SK-N-SH (cell line): ENCODE measurements around the gene PKD2L1. TPM values are rescaled to one million over a fixed set of nuclear protein-coding genes. Genes with fewer than 3 reads are reported as not detected.
A peak's percentile ranks its signal among the peaks of the same experiment; 100 is the strongest.

Source experiments
- CTCF ChIA-PET: fragments of 300-600, 350-600 bp; formaldehyde crosslinking; extraction: SDS; loops from one replicate; lab custom pipeline; 2021; lab: Yijun Ruan, JAX
- POLR2A ChIA-PET: fragments of 350-600 bp; sonication (Branson Sonifier 250); formaldehyde crosslinking; extraction: SDS; loops from one replicate; lab custom pipeline; 2020; ENCODE audit warnings: antibody characterized with exemption, inconsistent platforms; lab: Yijun Ruan, JAX
- DNase-seq: peaks from one replicate; pipeline ENCODE4 v3.0.0; 2012
- H2AFZ ChIP-seq: fragments of 200-600 bp; sonication (generic); 2 replicates; pipeline ENCODE4 v1.8.1; 2016; ENCODE audit warnings: antibody characterized with exemption, mild to moderate bottlenecking, low read depth
- H3F3A ChIP-seq: fragments of 200-600 bp; sonication (generic); replicated peaks from 2 replicates; pipeline ENCODE3; 2016; ENCODE audit warnings: antibody characterized with exemption, mild to moderate bottlenecking; ENCODE audit not compliant: insufficient read depth
- H3K27ac ChIP-seq, 2 experiments: fragments of 200-500 bp in 1 of 2; fragments of 200-600 bp in 1 of 2; sonication (Bioruptor generic) in 1 of 2; sonication (generic), shearing (Covaris generic) in 1 of 2; 2 replicates each; pipeline versions ENCODE4 v1.5.1 to v1.6.1; 2014 to 2016; ENCODE audit warnings: low read depth in 2 of 2, inconsistent platforms in 1 of 2, low read length in 1 of 2, mild to moderate bottlenecking in 1 of 2, mixed read lengths in 1 of 2
- H3K27me3 ChIP-seq: fragments of 200-600 bp; sonication (generic), shearing (Covaris generic); 2 replicates; pipeline ENCODE4 v1.6.1; 2016; ENCODE audit warnings: mixed run types; ENCODE audit not compliant: insufficient read depth
- H3K36me3 ChIP-seq, 2 experiments: fragments of 200-500 bp in 1 of 2; fragments of 200-600 bp in 1 of 2; sonication (Bioruptor generic) in 1 of 2; sonication (generic) in 1 of 2; replicated peaks in 1 of 2; 2 replicates each; pipeline versions ENCODE3 to v1.5.1; 2014 to 2016; ENCODE audit warnings: low read length in 1 of 2, mild to moderate bottlenecking in 1 of 2; ENCODE audit not compliant: insufficient read depth in 2 of 2, control insufficient read depth in 1 of 2
- H3K4me1 ChIP-seq, 2 experiments: fragments of 200-500 bp in 1 of 2; fragments of 200-600 bp in 1 of 2; sonication (Bioruptor generic) in 1 of 2; sonication (generic), shearing (Covaris generic) in 1 of 2; 2 replicates each; pipeline versions ENCODE4 v1.5.1 to v1.6.1; 2014 to 2016; ENCODE audit warnings: low read depth in 1 of 2, low read length in 1 of 2, mixed run types in 1 of 2; ENCODE audit not compliant: insufficient read depth in 2 of 2, control insufficient read depth in 1 of 2
- H3K4me2 ChIP-seq: fragments of 200-600 bp; sonication (generic), shearing (Covaris generic); 2 replicates; pipeline ENCODE4 v1.6.1; 2017; ENCODE audit warnings: mixed run types
- H3K4me3 ChIP-seq, 2 experiments: fragments of 200-500 bp in 1 of 2; fragments of 200-600 bp in 1 of 2; sonication (Bioruptor generic) in 1 of 2; sonication (generic), shearing (Covaris generic) in 1 of 2; 2 replicates each; pipeline versions ENCODE4 v1.5.1 to v1.8.1; 2014 to 2016; ENCODE audit warnings: low read depth in 2 of 2, inconsistent platforms in 1 of 2, low read length in 1 of 2, mild to moderate bottlenecking in 1 of 2, mixed read lengths in 1 of 2, moderate library complexity in 1 of 2
- H3K79me2 ChIP-seq: fragments of 200-600 bp; sonication (generic); 2 replicates; pipeline ENCODE4 v1.8.1; 2017; ENCODE audit warnings: mild to moderate bottlenecking; ENCODE audit not compliant: insufficient read depth
- H3K9ac ChIP-seq: fragments of 200-600 bp; sonication (generic); 2 replicates; pipeline ENCODE4 v1.6.1; 2017; ENCODE audit warnings: mixed run types
- H3K9me2 ChIP-seq: fragments of 200-600 bp; sonication (generic); 2 replicates; pipeline ENCODE4 v1.6.1; 2017; ENCODE audit warnings: mixed run types
- H3K9me3 ChIP-seq: fragments of 200-600 bp; sonication (generic); 2 replicates; pipeline ENCODE4 v1.6.1; 2017; ENCODE audit warnings: mixed run types, mild to moderate bottlenecking, moderate library complexity
- H4K20me1 ChIP-seq: fragments of 200-600 bp; sonication (generic); 2 replicates; pipeline ENCODE4 v1.6.1; 2017; ENCODE audit warnings: mild to moderate bottlenecking, mixed run types; ENCODE audit not compliant: insufficient read depth
- CHD2 ChIP-seq: fragments of 150-350 bp; IDR thresholded peaks from 2 replicates; pipeline ENCODE4 v1.6.1; 2018; ENCODE audit warnings: low read length; ENCODE audit not compliant: partially characterized antibody
- CTCF ChIP-seq: fragments of 200-600 bp; sonication (generic); IDR thresholded peaks from 2 replicates; pipeline ENCODE4 v1.6.1; 2017; ENCODE audit warnings: antibody characterized with exemption, mild to moderate bottlenecking, moderate library complexity
- ELF1 ChIP-seq: IDR thresholded peaks from 2 replicates; pipeline ENCODE4 v1.4.0; 2012
- EP300 ChIP-seq, 2 experiments: IDR thresholded peaks; 2 replicates each; pipeline versions ENCODE4 v1.4.0 to v1.6.1; 2012; ENCODE audit warnings: borderline replicate concordance in 1 of 2, low read depth in 1 of 2, low read length in 1 of 2
- EZH2phosphoT487 ChIP-seq: fragments of 200-600 bp; sonication (generic); IDR thresholded peaks from 2 replicates; pipeline ENCODE4 v1.6.1; 2017; ENCODE audit warnings: low read depth, mixed run types, mild to moderate bottlenecking, antibody characterized with exemption, moderate library complexity, borderline replicate concordance
- FOSL2 ChIP-seq: IDR thresholded peaks from 2 replicates; pipeline ENCODE4 v1.4.0; 2012; ENCODE audit warnings: low read depth, mild to moderate bottlenecking, moderate library complexity, borderline replicate concordance
- FOXJ3 ChIP-seq: sonication (generic); formaldehyde crosslinking; IDR thresholded peaks from 2 replicates; pipeline ENCODE4 v1.5.1; 2020; ENCODE audit warnings: mild to moderate bottlenecking, missing genetic modification reagents
- FOXM1 ChIP-seq: IDR thresholded peaks from 2 replicates; pipeline ENCODE4 v1.4.0; 2012; ENCODE audit warnings: low read depth, mild to moderate bottlenecking
- GABPA ChIP-seq: IDR thresholded peaks from 2 replicates; pipeline ENCODE4 v1.4.0; 2012; ENCODE audit warnings: low read depth, mild to moderate bottlenecking
- GATA2 ChIP-seq: sonication (generic); formaldehyde crosslinking; IDR thresholded peaks from 2 replicates; pipeline ENCODE4 v1.5.0; 2020; ENCODE audit warnings: mild to moderate bottlenecking, missing genetic modification reagents
- JUND ChIP-seq: IDR thresholded peaks from 2 replicates; pipeline ENCODE4 v1.4.0; 2012
- MEF2A ChIP-seq: IDR thresholded peaks from 2 replicates; pipeline ENCODE4 v1.4.0; 2012; ENCODE audit warnings: low read depth, borderline replicate concordance
- NFIC ChIP-seq: IDR thresholded peaks from 2 replicates; pipeline ENCODE4 v1.4.0; 2012; ENCODE audit warnings: borderline replicate concordance
- NRF1 ChIP-seq: IDR thresholded peaks from 2 replicates; pipeline ENCODE4 v1.6.1; 2012; ENCODE audit warnings: low read depth, mild to moderate bottlenecking, low read length
- PBX3 ChIP-seq: IDR thresholded peaks from 2 replicates; pipeline ENCODE4; 2012
- POLR2AphosphoS5 ChIP-seq: IDR thresholded peaks from 2 replicates; pipeline ENCODE4 v1.6.1; 2012; ENCODE audit warnings: low read depth, low read length
- RAD21 ChIP-seq: IDR thresholded peaks from 2 replicates; pipeline ENCODE4 v1.6.1; 2012; ENCODE audit warnings: mild to moderate bottlenecking, low read length
- RCOR1 ChIP-seq: fragments of 150-350 bp; IDR thresholded peaks from 2 replicates; pipeline ENCODE4 v1.6.1; 2017; ENCODE audit warnings: antibody characterized with exemption, low read length
- RFX5 ChIP-seq: IDR thresholded peaks from 2 replicates; pipeline ENCODE4 v1.6.1; 2012; ENCODE audit warnings: mild to moderate bottlenecking, improper control_type of control experiment, low read length
- RXRA ChIP-seq: IDR thresholded peaks from 2 replicates; pipeline ENCODE4 v1.4.0; 2012; ENCODE audit warnings: low read depth, mild to moderate bottlenecking, borderline replicate concordance
- SIN3A ChIP-seq: IDR thresholded peaks from 2 replicates; pipeline ENCODE4 v1.6.1; 2012; ENCODE audit warnings: low read depth, mild to moderate bottlenecking, low read length, moderate library complexity, borderline replicate concordance
- SMC3 ChIP-seq: IDR thresholded peaks from 2 replicates; pipeline ENCODE4 v1.6.1; 2012; ENCODE audit warnings: low read depth, low read length, improper control_type of control experiment
- TAF1 ChIP-seq: IDR thresholded peaks from 2 replicates; pipeline ENCODE4 v1.6.1; 2012; ENCODE audit warnings: low read depth, mild to moderate bottlenecking, low read length, moderate library complexity, borderline replicate concordance
- USF2 ChIP-seq: fragments of 150-350 bp; IDR thresholded peaks from 2 replicates; pipeline ENCODE4 v1.6.1; 2017; ENCODE audit warnings: antibody characterized with exemption, low read length, low read depth, borderline replicate concordance
- YY1 ChIP-seq: IDR thresholded peaks from 2 replicates; pipeline ENCODE4 v1.4.0; 2012; ENCODE audit warnings: low read depth, mild to moderate bottlenecking
- ZBTB33 ChIP-seq: IDR thresholded peaks from 2 replicates; pipeline ENCODE4 v1.4.0; 2012; ENCODE audit warnings: low read depth, borderline replicate concordance
- WGBS: methylation state at CpG from one replicate; pipeline ENCODE4 v1.1.6; 2017; ENCODE audit warnings: low lambda C conversion rate; 5-methylcytosine and 5-hydroxymethylcytosine counted together
- polyA plus RNA-seq, 3 experiments: library from polyadenylated mRNA; depleted of rRNA; stranded (reverse); fragments of >200 nt; gene quantifications; 2 replicates each; pipeline ENCODE4 v1.2.3, GENCODE V29; 2012

PKD2L1 gene
- polyA plus RNA-seq, 1 of the 3 experiments (the other 2 are of a cell fraction) = not detected

- peaks cover 0 to 32% of the 10 kb centered on the region in 2 experiments for H3K36me3 ChIP-seq
- no peaks in the 10 kb centered on the region for H3K79me2 ChIP-seq
- POLR2A ChIA-PET = interaction anchor here (0.6 to 4.0 kb wide), 17 partner anchors 8 to 172 kb away, joined by 3 to 53 read pairs (median 6); partner anchors contain the start of gene BLOC1S2
- H3K4me3 ChIP-seq = peak within 1 kb of the TSS; percentile 90 to 95
- no peaks in the 10 kb centered on the region for H3K9me3 ChIP-seq
- no peaks in the 10 kb centered on the region for H3K9me2 ChIP-seq
- H3K9ac ChIP-seq = peak within 1 kb of the TSS; percentile 58; the same call in 1 of the 2 replicates
- no peaks in the 10 kb centered on the region for H4K20me1 ChIP-seq
- peaks cover 0 to 51% of the 10 kb centered on the region in 2 experiments; a peak in 1 of 4 replicates for H3K4me1 ChIP-seq
- H2AFZ ChIP-seq = peak within 1 kb of the TSS; percentile 89
- DNase-seq = peak; percentile 93
- H3K27ac ChIP-seq = peak within 1 kb of the TSS in 1 of 2 experiments; percentile 94; a peak in 2 of 4 replicates
- H3K27me3 ChIP-seq = no peaks in the 10 kb centered on the region
- H3K4me2 ChIP-seq = peak within 1 kb of the TSS; percentile 96
- CTCF ChIA-PET = interaction anchor here (0.9 to 24.3 kb wide), 11 partner anchors 9 to 179 kb away, joined by 3 to 432 read pairs (median 4); no protein-coding TSS in a partner anchor
- 2% methylated on average over 24 of the region's 73 CpGs for WGBS
- H3F3A ChIP-seq = peaks cover 4% of the 10 kb centered on the region
- no peak for TF ChIP-seq EZH2phosphoT487
- TF ChIP-seq EP300 (IDR thresholded peaks at IDR 0.05; ENCODE audit: borderline replicate concordance in 1 of 2, low read depth in 1 of 2, low read length in 1 of 2) = 0 out of 4 replicates have a peak, but pooled peaks of 1 of the 2 experiments have one; percentile 10
- TF ChIP-seq RAD21 = no peak
- no peak for TF ChIP-seq USF2
- no peak for TF ChIP-seq FOXM1
- peak; percentile 77; the same call in 1 of the 2 replicates for TF ChIP-seq RFX5
- no peak for TF ChIP-seq FOXJ3
- TF ChIP-seq ELF1 = no peak
- no peak; the same call in 1 of the 2 replicates for TF ChIP-seq RXRA
- no peak for TF ChIP-seq GATA2 (CRISPR knock-in tag)
- no peak for TF ChIP-seq NFIC
- TF ChIP-seq SMC3 = no peak
- no peak for TF ChIP-seq MEF2A
- TF ChIP-seq NRF1 = no peak
- no peak for TF ChIP-seq ZBTB33
- TF ChIP-seq YY1 = no peak
- TF ChIP-seq POLR2AphosphoS5 = peak; percentile 65; the same call in 1 of the 2 replicates
- no peak for TF ChIP-seq RCOR1
- no peak for TF ChIP-seq JUND
- peak; percentile 54; the same call in 1 of the 2 replicates for TF ChIP-seq TAF1
- no peak for TF ChIP-seq SIN3A
- TF ChIP-seq FOSL2 = no peak
- peak; percentile 62 for TF ChIP-seq CHD2
- no peak for TF ChIP-seq GABPA
- no peak for TF ChIP-seq CTCF
- TF ChIP-seq PBX3 = no peak
Observed at GRCh38 chr10:100346765-100347567, 16.9 kb upstream of the PKD2L1 start, which contains the start of gene SCD. TSS of gene SCD (plus strand) at chr10:100347233. CDS start at chr10:100347505, 272 bp downstream.
